SK-N-SH treated with all-trans-retinoic acid at 6 μM for 48 hours (cell line): ENCODE data around the gene SMIM14.

Source experiments
- GLIS3 ChIP-seq: fragments of 250-450 bp; sonication (Bioruptor Pico); IDR thresholded peaks from 2 replicates; pipeline ENCODE4 v1.5.0; 2020; ENCODE audit warnings: mild to moderate bottlenecking, moderate library complexity
- PATZ1 ChIP-seq: fragments of 250-450 bp; sonication (Bioruptor Pico); IDR thresholded peaks from 2 replicates; pipeline ENCODE4 v1.8.0; 2020; ENCODE audit warnings: mild to moderate bottlenecking, moderate library complexity, borderline replicate concordance

GRCh38 chr4:39638354-39639239 is at the start of gene SMIM14:
- no peak for TF ChIP-seq GLIS3
- no peak; the same call in 1 of the 2 replicates for TF ChIP-seq PATZ1
